ENCODE measurements around the gene WIPF2. TPM values are rescaled to one million over a fixed set of nuclear protein-coding genes. Genes with fewer than 3 reads are reported as not detected.

Gene WIPF2
- total RNA-seq, 1 experiment from 2014 or later = 23.0 TPM

GRCh38 chr17:40281663-40282062, 62.6 kb downstream of the WIPF2 start (continued):
- TF ChIP-seq CTCF (IDR thresholded peaks at IDR 0.05) (no peak), FOXP4 (CRISPR knock-in tag; IDR thresholded peaks at IDR 0.05) (no peak), USF1 (CRISPR knock-in tag; IDR thresholded peaks at IDR 0.05) (0 out of 2 replicates have a peak, but pooled peaks have one; percentile 24), FOXK1 (CRISPR knock-in tag; IDR thresholded peaks at IDR 0.05) (no peak), ZNF317 (CRISPR knock-in tag; IDR thresholded peaks at IDR 0.05; ENCODE audit: borderline replicate concordance, low read depth) (no peak), SOX15 (CRISPR knock-in tag; IDR thresholded peaks at IDR 0.05) (no peak), ATF3 (CRISPR knock-in tag; conservative IDR thresholded peaks at IDR 0.05) (no peak), ATF2 (CRISPR knock-in tag; IDR thresholded peaks at IDR 0.05; ENCODE audit: borderline replicate concordance, low read depth) (no peak), IRF2 (CRISPR knock-in tag; IDR thresholded peaks at IDR 0.05; ENCODE audit: borderline replicate concordance, low read depth) (no peak), TEAD1 (CRISPR knock-in tag; IDR thresholded peaks at IDR 0.05) (peak; percentile 85; the same call in 1 of the 2 replicates), ZNF219 (CRISPR knock-in tag; IDR thresholded peaks at IDR 0.05; ENCODE audit: borderline replicate concordance) (no peak)

- peaks cover 21% of the 10 kb centered on the region for H3K4me1 Mint-ChIP-seq
- DNase-seq (ENCODE audit: low spot score) (no peak), ATAC-seq (no peak)
- H3K27ac Mint-ChIP-seq = peak overlapping the region; percentile 41; the same call in 1 of the 2 replicates
- ChIA-PET POLR2A (interaction anchor here (0.6 kb wide), 1 partner anchor 1517 kb away, joined by 3 read pairs; no protein-coding TSS in a partner anchor), CTCF (interaction anchor here (0.9 to 1.0 kb wide), 2 partner anchors 34 to 64 kb away, joined by 3 read pairs; partner anchors contain the start of gene WIPF2)
- no peak overlapping the region for H3K4me3 Mint-ChIP-seq
- H3K27me3 Mint-ChIP-seq (ENCODE audit: low read depth) = no peaks in the 10 kb centered on the region
- H3K9me3 Mint-ChIP-seq = no peaks in the 10 kb centered on the region
- peaks cover 25% of the 10 kb centered on the region for H3K36me3 Mint-ChIP-seq
- TF ChIP-seq STAT6 (CRISPR knock-in tag; conservative IDR thresholded peaks at IDR 0.05; ENCODE audit: low read depth) (no peak), FOXP1 (CRISPR knock-in tag; IDR thresholded peaks at IDR 0.05; ENCODE audit: borderline replicate concordance) (no peak), SMAD4 (CRISPR knock-in tag; IDR thresholded peaks at IDR 0.05) (no peak), HMGXB4 (CRISPR knock-in tag; IDR thresholded peaks at IDR 0.05) (no peak), ZNF317 (CRISPR knock-in tag; IDR thresholded peaks at IDR 0.05; ENCODE audit: borderline replicate concordance, low read depth) (no peak), NR2C2 (CRISPR knock-in tag; IDR thresholded peaks at IDR 0.05) (no peak), GTF2I (CRISPR knock-in tag; conservative IDR thresholded peaks at IDR 0.05) (no peak), ZSCAN18 (CRISPR knock-in tag; IDR thresholded peaks at IDR 0.05) (no peak), ZNF423 (CRISPR knock-in tag; IDR thresholded peaks at IDR 0.05) (no peak)
These were observed 64.6 kb downstream of the WIPF2 start for GRCh38 chr17:40283662-40284061.

All from WTC11 (cell line).